Stimulated activated CD4-positive, alpha-beta T cell treated with anti-CD3 and anti-CD28 coated beads, TNF-alpha, amount 100 ng/mL, for 4 hours (primary cell): ENCODE measurements around the gene JMY.
"Not testable (repeated sequence)": the region's sequence is repeated elsewhere in the genome, so short reads cannot be mapped to it uniquely, and the experiment has no call there.

Experiments used
- DNase-seq, 3 experiments: peaks; one replicate each; pipeline ENCODE4 v3.0.0-alpha.2; 2020; ENCODE audit warnings: low read depth in 3 of 3

The JMY gene

DNA sequence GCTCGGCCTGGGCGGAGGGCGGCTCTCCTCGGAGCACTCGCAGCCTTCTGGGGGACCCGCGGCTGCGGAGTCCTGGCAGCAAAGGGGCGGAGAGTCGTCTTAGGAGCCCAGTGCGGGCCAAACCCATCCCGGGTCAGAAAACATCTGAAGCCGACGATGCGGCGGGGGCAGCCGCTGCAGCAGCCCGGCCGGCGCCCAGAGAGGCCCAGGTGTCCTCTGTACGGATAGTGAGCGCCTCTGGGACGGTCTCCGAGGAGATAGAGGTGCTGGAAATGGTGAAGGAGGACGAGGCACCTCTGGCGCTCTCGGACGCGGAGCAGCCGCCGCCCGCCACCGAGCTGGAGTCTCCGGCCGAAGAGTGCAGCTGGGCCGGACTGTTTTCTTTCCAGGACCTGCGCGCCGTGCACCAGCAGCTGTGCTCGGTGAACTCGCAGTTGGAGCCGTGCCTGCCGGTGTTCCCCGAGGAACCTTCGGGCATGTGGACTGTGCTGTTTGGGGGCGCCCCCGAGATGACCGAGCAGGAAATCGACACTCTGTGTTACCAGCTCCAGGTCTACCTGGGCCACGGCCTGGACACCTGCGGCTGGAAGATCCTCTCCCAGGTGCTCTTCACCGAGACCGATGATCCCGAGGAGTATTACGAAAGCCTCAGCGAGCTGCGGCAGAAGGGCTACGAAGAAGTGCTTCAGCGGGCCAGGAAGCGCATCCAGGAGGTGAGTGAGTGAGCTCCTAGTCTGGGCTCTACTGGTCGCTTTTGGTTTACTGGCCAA lies 1.2 kb downstream of the JMY start:
- DNase-seq, result peak in 2 of 3 experiments; percentile 7 to 11

DNA sequence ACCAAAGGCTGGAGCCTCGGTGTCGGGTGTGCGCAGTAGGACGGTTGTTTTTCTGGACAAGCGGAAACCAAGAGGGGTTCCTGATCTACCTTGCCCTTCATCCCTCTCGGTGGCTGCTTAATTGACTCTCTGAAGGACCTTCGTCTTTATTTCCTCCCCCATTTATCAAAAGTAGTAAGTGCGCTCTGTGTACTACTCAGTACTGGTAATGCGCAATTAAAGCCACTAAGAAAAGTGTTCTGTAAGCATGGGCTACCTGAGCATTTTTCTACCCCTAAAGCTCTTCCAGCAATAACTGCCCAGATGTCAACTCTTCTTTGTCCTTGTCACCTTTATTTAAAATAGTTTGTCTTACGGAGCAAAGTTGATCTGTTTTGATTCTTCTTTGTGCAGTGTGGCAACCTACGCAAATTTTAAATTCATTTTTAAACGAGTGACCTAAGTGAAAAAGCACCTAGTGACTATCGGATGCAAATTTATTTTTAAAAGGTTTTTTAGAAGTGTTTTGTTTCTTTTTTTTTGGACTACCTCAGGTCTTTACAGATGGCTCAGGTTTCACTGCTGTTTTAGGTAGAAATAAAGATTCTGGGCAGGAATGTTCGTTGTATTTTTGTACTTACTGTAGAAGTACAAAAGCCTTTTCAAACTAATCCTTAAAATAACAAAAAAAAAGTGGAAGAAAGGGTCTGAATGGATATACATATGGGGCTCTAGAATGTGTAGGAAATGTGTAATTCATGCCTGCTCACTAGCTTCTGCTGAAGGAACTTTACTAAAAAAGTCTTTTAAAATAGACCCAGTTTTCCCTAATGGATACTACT lies 2.0 kb downstream of the JMY start:
- no peak for DNase-seq

DNA sequence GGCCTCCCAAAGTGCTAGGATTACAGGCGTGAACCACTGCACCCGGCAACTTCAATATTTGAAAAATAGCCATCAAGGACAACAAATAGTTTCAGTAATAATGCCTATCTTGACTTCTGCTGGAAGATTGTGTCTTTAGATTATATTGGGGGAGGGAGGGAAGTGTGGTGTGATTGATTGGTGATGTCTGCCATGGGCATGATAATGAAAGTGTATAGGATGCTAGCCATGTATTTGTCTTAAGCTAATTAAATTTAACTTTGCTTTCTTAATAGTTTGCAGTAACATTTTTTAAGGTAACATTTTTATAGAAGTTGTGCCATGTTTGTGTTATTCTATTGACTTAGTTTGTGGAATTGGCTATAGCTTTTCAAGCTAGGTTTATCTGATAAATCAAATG lies 4.6 kb downstream of the JMY start:
- DNase-seq, result no peak

DNA sequence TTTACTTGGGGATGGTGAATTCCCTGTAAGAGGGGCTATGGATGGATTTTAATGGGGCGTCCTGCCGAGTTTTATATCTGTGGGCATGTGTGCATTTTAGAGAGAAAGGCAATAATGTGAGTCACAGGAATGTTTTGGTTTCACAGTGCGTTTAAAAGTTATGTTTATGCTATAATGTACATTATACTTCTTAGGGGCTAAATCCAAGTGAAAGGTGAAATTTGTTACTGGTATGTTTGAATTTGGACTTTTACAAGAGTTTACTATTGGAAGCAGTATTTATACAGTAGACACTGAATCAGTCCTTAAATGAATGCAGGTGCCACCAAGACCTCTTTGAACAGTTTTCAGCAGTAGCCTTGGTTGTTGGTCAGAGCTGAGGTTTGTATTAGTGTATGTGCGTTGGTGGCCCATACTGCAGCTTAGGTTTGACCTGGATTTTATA lies 5.6 kb downstream of the JMY start:
- DNase-seq, result no peak

DNA sequence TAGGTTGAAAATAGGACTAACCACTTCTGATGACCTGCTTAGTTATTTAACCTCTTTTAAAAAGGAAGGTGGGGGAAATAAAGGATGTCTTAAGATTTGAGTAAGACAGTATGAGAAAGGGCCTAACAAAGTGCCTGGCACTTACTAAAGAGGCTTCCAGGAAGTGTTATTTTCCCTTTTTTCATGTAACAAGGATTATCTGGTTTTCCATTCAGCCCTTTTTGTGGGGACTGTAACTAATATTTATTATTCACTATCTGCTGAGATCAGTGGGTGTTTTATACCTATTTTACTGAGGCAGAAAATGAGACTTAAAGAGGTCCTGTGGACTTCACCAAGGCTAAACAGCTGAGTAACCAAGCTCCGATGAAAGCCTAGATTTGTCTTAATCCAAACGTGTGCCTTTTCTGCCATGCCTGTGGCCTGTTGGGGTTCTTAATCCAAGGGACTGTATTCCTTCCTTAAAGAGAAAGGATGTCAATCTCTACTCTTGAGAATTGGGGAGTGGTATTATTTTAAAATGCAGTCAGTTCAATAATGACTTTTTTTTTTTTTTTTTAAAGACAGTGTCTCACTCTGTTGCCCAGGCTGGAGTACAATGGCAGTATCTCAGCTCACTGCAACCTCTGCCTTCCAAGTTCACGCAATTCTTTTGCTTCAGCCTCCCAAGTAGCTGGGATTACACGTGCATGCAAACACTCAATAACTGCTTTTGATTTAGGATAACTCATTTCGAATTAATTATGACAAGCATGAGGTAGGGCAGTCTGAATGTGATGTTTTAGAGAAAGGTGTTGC lies 6.5 kb downstream of the JMY start:
- no peak for DNase-seq

DNA sequence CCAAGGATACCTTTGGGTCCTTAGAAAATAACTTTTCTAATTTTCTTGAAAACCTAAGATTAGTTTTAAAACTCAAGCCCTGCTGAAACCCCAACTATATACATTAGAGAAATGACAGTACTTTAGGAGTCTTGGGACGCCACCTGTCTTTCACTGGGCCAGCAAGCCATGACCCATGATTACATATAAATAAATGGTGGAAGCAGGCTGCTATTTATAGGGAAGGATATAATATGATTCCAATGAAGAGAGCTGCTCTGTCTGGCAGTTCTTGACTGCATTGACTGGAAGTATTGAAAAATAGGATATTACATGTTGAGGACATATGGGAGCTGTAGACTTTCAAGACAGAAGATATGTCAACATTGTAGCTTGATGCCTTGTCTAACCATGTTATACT lies 7.3 kb downstream of the JMY start:
- no peak for DNase-seq

DNA sequence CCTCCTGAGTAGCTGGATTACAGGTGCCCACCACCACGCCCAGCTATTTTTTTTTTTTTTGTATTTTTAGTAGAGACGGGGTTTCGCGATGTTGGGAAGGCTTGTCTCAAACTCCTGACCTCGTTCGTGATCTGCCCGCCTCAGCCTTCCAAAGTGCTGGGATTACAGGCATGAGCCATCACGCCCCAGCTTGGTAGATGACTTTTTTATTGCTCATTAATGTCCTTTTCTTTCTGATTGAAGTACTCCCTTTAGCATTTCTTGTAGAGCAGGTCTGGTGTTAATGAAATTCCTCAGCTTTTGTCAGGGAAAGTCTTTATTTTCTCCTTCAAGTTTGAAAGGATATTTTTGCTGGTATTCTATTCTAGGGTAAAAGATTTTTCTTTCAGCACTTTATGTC lies 18.1 kb downstream of the JMY start:
- not testable (repeated sequence) for DNase-seq

DNA sequence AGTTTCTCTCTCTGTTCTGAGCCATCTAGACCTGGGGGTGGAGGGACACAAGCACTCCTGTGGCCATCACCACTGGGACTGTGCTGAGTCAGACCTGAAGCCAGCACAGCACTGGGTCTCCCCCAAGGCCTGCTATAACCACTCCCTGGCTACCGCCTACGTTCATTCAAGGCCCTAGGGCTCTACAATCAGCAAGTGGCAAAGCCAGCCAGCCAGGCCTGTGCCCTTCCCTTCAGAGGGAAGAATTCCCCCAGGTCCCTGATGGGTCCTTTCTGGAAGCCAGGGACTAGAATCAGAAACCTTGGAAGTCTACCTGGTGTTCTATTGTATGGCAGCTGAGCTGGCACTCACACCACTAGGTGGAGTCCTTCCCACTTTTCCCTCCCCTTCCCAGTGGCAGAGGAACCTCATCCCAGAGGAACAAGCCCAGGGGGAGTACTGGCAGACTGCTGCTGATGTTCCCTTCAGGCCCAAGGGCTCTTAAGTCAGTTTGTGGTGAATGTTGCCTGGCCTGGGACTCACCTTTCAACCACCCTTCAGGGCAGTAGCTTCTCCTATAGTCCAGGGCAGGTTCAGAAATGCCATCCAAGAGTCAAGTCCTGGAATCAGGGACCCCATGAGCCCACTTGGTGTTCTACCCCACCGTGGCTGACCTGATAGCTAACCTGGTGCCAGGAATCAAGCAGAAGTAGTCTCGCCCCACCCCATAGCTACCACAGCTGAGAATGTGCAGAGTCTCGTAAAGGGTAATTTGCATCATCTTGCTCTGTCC lies 20.0 kb downstream of the JMY start:
- no peak for DNase-seq

DNA sequence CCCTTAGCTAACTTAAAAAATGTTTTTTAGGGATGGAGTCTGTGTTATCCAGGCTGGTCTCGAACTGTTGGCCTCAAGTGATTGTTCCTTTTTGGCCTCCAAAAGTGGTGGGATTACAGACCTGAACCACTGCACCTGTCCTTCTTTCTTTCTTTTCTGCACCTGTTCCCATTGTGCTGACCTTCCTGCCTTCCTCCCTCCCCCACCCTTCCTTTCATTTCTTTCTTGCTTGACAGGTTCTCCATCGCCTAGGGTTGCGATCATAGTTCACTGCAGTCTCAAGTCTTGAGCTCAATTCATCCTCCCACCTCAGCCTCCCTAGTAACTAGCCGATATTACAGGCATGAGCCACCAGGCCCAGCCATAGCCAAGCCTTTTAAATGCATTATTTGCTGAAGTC lies 20.6 kb downstream of the JMY start:
- DNase-seq, result no peak

DNA sequence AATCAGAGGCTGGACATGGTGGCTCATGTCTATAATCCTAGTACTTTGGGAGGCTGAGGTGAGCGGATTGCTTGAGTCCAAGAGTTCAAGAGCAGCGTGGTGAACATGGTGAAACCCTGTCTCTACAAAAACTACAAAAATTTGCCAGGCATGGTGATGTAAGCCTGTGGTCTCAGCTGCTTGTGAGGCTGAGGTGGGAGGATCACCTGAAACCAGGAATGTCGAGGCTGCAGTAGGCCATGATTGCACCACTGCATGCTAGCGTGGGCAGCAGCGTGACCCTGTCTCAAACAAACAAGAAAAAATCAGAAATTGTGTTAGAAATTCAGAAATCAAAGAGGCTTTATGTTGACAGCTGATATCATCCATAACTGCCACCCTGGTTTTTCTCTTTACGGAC lies 21.4 kb downstream of the JMY start:
- no peak for DNase-seq

DNA sequence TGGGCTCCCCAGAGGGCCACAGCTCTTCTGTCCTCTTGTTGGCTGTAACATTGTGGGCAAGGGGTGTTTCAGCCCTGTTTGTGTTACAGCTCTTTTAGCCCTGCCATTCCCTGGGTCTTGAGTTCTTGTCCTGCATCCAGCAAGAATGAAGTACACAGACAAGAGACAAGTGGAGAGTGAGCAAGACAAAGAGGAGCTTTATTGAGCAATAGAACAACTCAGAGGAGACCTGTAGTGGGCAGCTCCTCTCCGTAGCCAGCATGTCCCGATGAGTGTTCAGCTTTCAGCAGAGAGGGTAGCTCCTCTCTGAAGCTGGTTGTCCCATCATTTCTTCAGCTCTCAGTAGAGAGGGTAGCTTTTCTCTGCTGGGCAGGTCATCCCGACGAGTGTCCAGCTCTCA lies 22.9 kb downstream of the JMY start:
- DNase-seq, result no peak

DNA sequence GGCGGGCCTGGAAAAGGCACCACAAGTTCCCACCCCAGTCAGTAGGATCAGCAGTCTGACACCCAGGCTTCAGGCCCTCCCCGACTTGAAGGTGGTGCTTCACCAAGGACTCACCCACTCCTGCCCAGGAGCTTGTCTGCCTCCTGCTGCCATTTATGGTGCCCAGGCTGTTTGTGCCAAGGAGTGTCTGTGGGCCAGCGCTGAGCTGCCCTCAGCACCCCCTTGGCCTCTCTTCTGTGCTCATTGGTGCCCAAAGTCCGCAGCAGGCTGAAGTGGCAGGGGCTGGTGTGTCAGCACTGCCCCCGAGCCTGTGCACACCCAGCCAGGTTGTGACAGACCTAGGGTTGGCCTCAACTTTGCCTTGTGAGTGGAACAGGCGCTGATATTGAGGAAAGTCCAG lies 23.5 kb downstream of the JMY start:
- DNase-seq, result no peak

DNA sequence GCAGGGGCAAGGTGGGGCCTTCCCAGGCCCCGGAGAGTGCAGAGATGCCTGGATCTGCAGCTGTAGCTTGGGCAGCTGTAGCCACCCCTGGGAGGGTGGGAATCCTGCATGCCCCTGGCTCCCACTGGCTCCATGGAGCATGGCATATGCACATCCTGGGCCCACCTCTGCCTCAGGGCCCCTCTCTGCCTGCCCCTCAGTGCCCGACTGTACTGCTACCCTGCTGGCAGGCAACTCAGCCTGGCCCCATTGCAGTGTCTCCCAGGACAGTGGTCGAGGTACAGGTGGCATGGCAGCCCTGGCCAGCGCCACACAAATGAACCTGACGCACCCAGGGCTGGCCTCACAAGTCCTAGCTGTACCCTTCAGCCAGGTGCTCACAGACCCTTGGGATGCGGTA lies 23.9 kb downstream of the JMY start:
- DNase-seq, result no peak

DNA sequence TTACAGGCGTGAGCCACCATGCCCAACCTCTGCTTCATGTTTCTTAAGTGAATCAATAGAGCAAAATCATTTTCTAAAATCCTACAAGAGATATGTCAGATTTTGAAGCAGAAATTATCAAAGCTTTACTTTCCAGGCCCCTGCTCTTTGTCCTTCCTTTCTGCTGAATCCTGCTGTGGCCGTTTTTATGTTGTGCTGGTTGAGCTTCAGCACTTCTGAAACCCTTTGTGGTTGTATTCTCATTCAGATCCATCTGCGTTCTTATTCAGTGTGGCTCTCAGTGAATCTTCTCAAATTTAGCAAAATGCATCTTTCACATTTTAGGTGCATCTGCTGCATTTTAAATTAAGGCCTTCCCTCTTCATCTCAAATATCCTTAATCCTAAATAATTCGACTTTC lies 26.0 kb downstream of the JMY start:
- no peak for DNase-seq

DNA sequence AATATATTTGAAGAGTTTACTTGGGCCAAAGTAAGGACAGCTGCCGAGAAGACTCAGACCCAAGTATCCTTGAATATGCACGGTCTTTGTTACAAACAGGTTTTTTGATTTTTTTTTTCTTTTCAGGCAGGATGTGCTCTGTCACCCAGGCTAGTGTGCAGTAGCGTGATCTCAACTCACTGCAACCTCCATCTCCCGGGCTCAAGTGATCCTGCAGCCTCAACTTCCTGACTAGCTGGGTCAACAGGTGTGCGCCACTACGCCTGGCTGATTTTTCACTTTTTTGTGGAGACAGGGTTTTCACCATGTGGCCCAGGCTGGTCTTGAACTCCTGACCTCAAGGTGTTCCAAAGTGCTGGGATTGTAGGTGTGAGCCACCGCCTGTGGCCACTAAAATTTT lies 27.4 kb downstream of the JMY start:
- no peak for DNase-seq

DNA sequence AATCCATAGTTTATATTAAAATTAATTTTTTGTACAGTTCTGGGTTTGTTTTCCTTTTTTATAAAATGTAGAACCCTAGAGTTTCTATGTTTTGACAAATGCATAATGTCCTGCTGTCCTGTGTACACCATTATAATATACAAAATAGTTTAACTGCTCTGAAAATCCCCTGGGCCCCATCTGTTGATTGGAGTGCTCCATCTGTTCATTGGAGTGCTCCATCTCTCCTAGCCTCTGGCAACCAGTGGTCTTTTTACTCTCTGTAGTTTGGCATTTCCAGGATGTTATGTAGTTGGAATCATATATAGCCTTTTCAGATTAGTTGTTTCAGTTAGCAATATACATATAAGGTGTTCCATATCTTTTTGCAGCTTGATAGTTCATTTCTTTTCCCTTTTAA lies 31.2 kb downstream of the JMY start:
- no peak for DNase-seq

DNA sequence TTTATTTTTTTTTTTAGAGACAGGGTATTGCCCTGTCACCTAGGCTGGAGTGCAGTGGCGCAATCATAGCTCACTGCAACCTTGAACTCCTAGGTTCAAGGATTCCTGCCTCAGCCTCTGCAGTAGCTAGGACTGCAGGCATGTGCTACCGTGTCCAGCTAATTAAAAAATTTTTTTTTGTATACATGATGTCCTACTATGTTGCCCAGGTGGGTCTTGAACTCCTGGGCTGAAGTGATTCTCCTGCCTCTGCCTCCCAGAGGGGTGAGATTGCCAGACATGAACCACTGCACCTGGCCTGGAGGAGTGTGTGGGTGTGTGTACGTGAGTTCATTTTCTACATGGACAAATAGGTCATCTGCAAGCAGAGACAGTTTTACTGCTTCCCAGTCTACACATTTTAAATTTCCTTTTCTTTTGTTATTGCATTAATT lies 33.8 kb downstream of the JMY start:
- no peak for DNase-seq

DNA sequence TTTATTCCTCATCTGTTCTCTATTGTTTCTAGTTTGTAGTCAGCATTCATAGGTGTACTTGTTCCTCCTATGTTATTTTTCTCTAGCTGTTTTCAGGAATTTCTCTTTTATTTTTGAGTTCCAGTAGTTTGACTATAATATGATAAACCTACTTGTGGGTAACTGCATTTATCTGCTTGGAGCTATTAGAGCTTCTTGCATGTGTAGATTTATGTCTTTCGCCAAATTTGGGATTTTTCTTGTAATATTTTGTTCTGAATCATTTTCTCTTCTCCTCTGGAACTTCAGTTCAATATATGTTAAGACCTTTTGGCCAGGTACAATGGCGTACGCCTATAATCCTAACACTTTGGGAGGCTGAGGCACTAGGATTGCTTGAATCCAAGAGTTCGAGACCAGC lies 37.4 kb downstream of the JMY start:
- DNase-seq, result no peak

DNA sequence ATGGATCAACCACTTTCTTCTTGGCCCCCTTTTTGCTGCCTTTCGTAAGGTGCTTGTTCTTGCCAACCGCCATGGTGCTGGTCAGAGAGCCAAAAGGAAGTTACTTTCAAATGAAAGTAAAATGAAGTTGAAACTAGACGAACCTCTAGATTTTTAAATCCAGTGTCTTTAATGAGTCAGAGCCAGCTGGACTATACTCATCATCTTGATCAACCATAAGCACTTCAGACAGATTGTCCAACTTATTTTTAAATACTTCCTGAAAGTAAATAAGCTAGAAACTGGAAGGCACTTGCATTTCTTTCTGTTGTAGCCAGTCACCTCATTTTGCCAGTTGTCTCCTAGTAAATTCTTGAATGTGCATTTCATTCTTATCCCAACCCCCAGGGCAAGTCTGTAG lies 48.9 kb downstream of the JMY start:
- no peak for DNase-seq

DNA sequence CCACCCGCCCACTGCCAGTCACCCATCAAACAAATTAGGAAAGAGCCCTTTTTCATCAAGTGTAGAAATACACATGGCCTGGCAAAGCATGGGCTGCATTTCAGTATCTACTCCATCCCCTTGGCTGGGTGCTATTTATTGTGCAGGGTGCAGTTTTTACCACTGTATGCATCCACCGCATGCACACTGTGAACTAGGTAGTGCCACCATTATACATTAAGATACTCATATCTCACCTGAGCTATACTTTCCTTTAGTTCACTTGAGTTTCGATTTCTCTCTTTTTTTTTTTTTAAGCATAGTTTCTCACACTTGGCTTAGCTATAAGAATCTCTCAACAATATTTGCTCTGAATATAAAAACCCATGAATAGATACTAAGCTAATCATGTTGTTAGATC lies 49.4 kb downstream of the JMY start:
- no peak for DNase-seq

DNA sequence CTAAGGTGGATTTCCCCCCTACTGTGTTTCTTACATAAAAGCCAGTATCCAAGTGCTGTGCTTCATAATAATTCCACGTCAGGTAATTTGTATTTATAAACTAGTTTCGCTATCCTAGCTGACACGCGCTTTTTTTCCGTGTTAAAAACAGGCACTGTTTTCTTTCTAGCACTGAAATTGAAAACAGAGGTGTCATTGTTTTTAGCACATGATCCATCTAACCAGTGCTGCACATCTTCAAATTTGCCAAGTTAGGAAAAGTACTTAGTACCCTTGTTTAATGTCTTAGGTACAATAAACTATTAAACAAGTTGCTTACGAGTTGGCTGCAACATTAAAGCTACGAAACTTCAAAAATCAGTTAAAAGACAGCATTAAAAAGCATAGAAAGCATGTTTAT lies 49.9 kb downstream of the JMY start:
- DNase-seq, result no peak

DNA sequence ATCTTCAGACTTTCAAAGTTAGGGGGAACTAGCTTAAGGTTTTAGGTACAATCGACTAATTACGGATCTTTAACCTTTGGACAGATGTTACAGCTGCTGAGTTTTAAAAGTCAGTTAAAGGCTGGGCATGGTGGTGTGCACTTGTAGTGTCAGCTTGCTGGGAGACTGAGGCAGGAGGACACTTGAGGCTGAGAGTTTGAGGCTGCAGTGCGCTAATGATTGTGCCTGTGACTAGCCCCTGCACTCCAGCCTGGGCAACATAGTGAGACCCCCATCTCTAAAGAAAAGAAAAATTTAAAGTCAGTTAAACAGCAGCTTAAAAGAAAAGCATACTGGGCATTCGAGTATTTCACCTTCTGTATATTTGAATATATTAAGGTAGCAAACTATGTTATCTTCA lies 51.4 kb downstream of the JMY start:
- DNase-seq, result no peak
